GM12891 (cell line): ENCODE data around the gene CDH4.

Experiments used
- POLR2A ChIP-seq: IDR thresholded peaks from 2 replicates; pipeline ENCODE4 v1.6.1; 2011; ENCODE audit warnings: low read depth, low read length, control low read depth
- TAF1 ChIP-seq: IDR thresholded peaks from 2 replicates; pipeline ENCODE4 v1.6.1; 2011; ENCODE audit warnings: low read depth, low read length, control low read depth

- TF ChIP-seq POLR2A (no peak), TAF1 (no peak)
Measured at GRCh38 chr20:61621852-61622251, 369.8 kb downstream of the CDH4 start.
